ENCODE data around the gene SLAMF6. TPM values are rescaled to one million over a fixed set of nuclear protein-coding genes. Genes with fewer than 3 reads are reported as not detected.

SLAMF6 gene
- total and polyA plus RNA-seq, 10 of the 15 experiments (the other 5 are each of a cell fraction or from before 2014, with no cell fraction given): 20.5 to 89.6 (median 36.5) TPM

GRCh38 chr1:160454371-160455152 lies 68.5 kb downstream of the SLAMF6 start (continued):
- TF ChIP-seq, protein P1, sequence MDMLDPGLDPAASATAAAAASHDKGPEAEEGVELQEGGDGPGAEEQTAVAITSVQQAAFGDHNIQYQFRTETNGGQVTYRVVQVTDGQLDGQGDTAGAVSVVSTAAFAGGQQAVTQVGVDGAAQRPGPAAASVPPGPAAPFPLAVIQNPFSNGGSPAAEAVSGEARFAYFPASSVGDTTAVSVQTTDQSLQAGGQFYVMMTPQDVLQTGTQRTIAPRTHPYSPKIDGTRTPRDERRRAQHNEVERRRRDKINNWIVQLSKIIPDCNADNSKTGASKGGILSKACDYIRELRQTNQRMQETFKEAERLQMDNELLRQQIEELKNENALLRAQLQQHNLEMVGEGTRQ (IDR thresholded peaks at IDR 0.05; ENCODE audit: borderline replicate concordance, low read depth, low read length): no peak
- TF ChIP-seq E2F4 (IDR thresholded peaks at IDR 0.05; ENCODE audit: low read depth, low read length): no peak
- no peak for TF ChIP-seq SP1 (IDR thresholded peaks at IDR 0.05; ENCODE audit: low read depth, low read length)
- TF ChIP-seq, protein P2, sequence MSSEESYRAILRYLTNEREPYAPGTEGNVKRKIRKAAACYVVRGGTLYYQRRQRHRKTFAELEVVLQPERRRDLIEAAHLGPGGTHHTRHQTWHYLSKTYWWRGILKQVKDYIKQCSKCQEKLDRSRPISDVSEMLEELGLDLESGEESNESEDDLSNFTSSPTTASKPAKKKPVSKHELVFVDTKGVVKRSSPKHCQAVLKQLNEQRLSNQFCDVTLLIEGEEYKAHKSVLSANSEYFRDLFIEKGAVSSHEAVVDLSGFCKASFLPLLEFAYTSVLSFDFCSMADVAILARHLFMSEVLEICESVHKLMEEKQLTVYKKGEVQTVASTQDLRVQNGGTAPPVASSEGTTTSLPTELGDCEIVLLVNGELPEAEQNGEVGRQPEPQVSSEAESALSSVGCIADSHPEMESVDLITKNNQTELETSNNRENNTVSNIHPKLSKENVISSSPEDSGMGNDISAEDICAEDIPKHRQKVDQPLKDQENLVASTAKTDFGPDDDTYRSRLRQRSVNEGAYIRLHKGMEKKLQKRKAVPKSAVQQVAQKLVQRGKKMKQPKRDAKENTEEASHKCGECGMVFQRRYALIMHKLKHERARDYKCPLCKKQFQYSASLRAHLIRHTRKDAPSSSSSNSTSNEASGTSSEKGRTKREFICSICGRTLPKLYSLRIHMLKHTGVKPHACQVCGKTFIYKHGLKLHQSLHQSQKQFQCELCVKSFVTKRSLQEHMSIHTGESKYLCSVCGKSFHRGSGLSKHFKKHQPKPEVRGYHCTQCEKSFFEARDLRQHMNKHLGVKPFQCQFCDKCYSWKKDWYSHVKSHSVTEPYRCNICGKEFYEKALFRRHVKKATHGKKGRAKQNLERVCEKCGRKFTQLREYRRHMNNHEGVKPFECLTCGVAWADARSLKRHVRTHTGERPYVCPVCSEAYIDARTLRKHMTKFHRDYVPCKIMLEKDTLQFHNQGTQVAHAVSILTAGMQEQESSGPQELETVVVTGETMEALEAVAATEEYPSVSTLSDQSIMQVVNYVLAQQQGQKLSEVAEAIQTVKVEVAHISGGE (CRISPR knock-in tag; IDR thresholded peaks at IDR 0.05): no peak
- TF ChIP-seq, protein P3, sequence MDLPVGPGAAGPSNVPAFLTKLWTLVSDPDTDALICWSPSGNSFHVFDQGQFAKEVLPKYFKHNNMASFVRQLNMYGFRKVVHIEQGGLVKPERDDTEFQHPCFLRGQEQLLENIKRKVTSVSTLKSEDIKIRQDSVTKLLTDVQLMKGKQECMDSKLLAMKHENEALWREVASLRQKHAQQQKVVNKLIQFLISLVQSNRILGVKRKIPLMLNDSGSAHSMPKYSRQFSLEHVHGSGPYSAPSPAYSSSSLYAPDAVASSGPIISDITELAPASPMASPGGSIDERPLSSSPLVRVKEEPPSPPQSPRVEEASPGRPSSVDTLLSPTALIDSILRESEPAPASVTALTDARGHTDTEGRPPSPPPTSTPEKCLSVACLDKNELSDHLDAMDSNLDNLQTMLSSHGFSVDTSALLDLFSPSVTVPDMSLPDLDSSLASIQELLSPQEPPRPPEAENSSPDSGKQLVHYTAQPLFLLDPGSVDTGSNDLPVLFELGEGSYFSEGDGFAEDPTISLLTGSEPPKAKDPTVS (IDR thresholded peaks at IDR 0.05; ENCODE audit: low read depth, low read length): no peak
- no peak for TF ChIP-seq NR2F1 (conservative IDR thresholded peaks at IDR 0.05)
- TF ChIP-seq BCL3 (IDR thresholded peaks at IDR 0.05; ENCODE audit: borderline replicate concordance, insufficient read depth, low read depth, low read length, poor library complexity, severe bottlenecking): no peak
- no peak for TF ChIP-seq SUZ12 (IDR thresholded peaks at IDR 0.05; ENCODE audit: unreplicated experiment)
- no peak for TF ChIP-seq NFYB (IDR thresholded peaks at IDR 0.05; ENCODE audit: insufficient read depth, low read depth, low read length)
- TF ChIP-seq ZNF384 (IDR thresholded peaks at IDR 0.05; ENCODE audit: borderline replicate concordance, low read depth, low read length): no peak
- no peak for TF ChIP-seq SMARCA5 (IDR thresholded peaks at IDR 0.05)
- no peak for TF ChIP-seq KLF5 (IDR thresholded peaks at IDR 0.05; ENCODE audit: partially characterized antibody)
- TF ChIP-seq BCL11A (IDR thresholded peaks at IDR 0.05; ENCODE audit: low read depth, low read length): peak; percentile 67; the same call in 1 of the 2 replicates
- no peak for TF ChIP-seq BHLHE40 (IDR thresholded peaks at IDR 0.05; ENCODE audit: borderline replicate concordance in 1 of 2, low read depth in 2 of 2, low read length in 1 of 2)
- no peak for TF ChIP-seq CBX3 (IDR thresholded peaks at IDR 0.05; ENCODE audit: borderline replicate concordance, low read depth)
- TF ChIP-seq, protein P4, sequence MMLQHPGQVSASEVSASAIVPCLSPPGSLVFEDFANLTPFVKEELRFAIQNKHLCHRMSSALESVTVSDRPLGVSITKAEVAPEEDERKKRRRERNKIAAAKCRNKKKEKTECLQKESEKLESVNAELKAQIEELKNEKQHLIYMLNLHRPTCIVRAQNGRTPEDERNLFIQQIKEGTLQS (IDR thresholded peaks at IDR 0.05; ENCODE audit: borderline replicate concordance, extremely low read depth, low read depth, low read length): no peak
- peak; percentile 55; the same call in 1 of the 2 replicates for TF ChIP-seq GABPA (IDR thresholded peaks at IDR 0.05; ENCODE audit: low read depth)
- TF ChIP-seq RCOR1 (conservative IDR thresholded peaks at IDR 0.05; ENCODE audit: low read depth, low read length): no peak
- peak; percentile 86 for TF ChIP-seq SMAD5 (IDR thresholded peaks at IDR 0.05; ENCODE audit: low read depth)
- no peak for TF ChIP-seq GATAD2B (conservative IDR thresholded peaks at IDR 0.05; ENCODE audit: low read depth)
- TF ChIP-seq SREBF2 (IDR thresholded peaks at IDR 0.05; ENCODE audit: low read length): no peak
